ENCODE results near the gene GRM5. TPM values are rescaled to one million over a fixed set of nuclear protein-coding genes. Genes with fewer than 3 reads are reported as not detected.

Gene GRM5
- total RNA-seq, 3 donors from 2014 or later = 0.33 TPM; not detected in 2

DNA sequence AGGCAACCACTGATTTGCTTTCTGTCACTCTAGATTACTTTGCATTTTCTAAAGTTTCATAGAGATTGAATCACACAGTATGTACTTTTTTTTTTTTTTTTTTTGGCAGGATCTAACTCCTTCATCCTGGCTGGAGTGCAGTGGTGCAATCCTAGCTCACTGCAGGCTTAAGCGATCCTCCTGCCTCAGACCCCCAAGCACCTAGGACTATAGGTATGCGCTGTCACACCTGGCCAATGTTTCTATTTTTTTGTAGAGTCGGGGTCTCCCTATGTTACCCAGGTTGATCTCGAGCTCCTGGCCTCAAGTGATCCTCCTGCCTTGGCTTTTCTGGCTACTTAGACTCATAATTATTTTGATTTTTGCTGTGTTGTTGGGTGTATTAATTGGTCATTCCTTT lies 433.6 kb downstream of the GRM5 start:
- Histone ChIP-seq H3K4me1 (no peaks in the 10 kb centered on the region), H3K36me3 (no peaks in the 10 kb centered on the region), H3K9me3 (no peaks in the 10 kb centered on the region), H3K4me3 (no peak overlapping the region), H3K27ac (no peak overlapping the region), H3K27me3 (no peaks in the 10 kb centered on the region)
- intact Hi-C loops (cut with DNase I; ENCODE audit: low total_unique reads) = no loop called here
- no peak for DNase-seq (ENCODE audit: low spot score in 2 of 2)
- TF ChIP-seq, protein P1, sequence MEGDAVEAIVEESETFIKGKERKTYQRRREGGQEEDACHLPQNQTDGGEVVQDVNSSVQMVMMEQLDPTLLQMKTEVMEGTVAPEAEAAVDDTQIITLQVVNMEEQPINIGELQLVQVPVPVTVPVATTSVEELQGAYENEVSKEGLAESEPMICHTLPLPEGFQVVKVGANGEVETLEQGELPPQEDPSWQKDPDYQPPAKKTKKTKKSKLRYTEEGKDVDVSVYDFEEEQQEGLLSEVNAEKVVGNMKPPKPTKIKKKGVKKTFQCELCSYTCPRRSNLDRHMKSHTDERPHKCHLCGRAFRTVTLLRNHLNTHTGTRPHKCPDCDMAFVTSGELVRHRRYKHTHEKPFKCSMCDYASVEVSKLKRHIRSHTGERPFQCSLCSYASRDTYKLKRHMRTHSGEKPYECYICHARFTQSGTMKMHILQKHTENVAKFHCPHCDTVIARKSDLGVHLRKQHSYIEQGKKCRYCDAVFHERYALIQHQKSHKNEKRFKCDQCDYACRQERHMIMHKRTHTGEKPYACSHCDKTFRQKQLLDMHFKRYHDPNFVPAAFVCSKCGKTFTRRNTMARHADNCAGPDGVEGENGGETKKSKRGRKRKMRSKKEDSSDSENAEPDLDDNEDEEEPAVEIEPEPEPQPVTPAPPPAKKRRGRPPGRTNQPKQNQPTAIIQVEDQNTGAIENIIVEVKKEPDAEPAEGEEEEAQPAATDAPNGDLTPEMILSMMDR (IDR thresholded peaks at IDR 0.05) = no peak
- TF ChIP-seq POLR2AphosphoS5 (IDR thresholded peaks at IDR 0.05) (no peak), POLR2A (IDR thresholded peaks at IDR 0.05) (no peak)

DNA sequence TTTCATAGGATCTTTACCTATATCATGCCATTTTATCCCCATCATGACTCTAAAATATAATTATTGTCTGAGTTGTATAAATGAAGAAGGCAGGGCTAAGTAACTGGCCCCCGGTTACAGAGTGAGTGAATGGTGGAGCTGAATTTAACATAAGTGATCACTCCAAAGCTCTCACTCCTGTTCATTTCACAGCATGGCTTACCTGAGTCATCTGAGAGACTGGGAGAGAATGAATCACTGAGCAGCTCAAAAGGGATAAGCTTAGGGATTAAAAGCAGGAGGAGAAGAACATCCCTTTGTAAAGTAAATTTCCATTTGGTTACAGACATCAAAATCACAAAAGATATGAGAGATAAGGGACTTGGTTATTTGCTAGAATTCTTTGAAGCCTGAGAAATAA lies 434.3 kb downstream of the GRM5 start:
- H3K36me3 ChIP-seq = no peaks in the 10 kb centered on the region
- no peaks in the 10 kb centered on the region for H3K4me1 ChIP-seq
- no peak for DNase-seq (ENCODE audit: low spot score in 2 of 2)
- intact Hi-C loops (cut with DNase I; ENCODE audit: low total_unique reads) = no loop called here
- TF ChIP-seq POLR2A (IDR thresholded peaks at IDR 0.05) (no peak), POLR2AphosphoS5 (IDR thresholded peaks at IDR 0.05) (no peak)
- TF ChIP-seq, protein P1 (IDR thresholded peaks at IDR 0.05) = no peak
- no peaks in the 10 kb centered on the region for H3K27me3 ChIP-seq
- no peaks in the 10 kb centered on the region for H3K9me3 ChIP-seq
- H3K27ac ChIP-seq = no peak overlapping the region
- H3K4me3 ChIP-seq = no peak overlapping the region

DNA sequence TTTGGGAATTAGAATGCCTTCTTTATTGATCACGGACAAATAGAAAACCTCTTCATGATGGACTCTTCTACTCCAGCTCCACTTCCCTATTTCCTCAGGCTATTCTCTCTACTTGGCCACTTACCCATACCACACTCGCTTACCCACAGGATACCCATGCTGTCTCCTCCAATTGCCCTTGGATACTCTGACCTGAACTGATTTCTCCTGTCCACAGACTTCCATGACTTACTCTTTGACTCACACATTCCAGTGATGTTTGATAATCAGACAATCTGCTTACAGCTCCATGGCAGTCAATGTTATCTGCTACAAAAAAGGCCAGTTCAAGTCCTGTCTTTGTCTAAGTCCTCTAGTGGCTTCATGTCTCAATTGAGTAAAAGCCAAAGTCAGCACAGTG lies 436.3 kb downstream of the GRM5 start:
- Histone ChIP-seq H3K4me1 (no peaks in the 10 kb centered on the region), H3K36me3 (no peaks in the 10 kb centered on the region), H3K9me3 (no peaks in the 10 kb centered on the region), H3K4me3 (no peak overlapping the region), H3K27ac (no peak overlapping the region), H3K27me3 (no peaks in the 10 kb centered on the region)
- DNase-seq (ENCODE audit: low spot score in 2 of 2) = no peak
- intact Hi-C loops (cut with DNase I; ENCODE audit: low total_unique reads) = no loop called here
- no peak for TF ChIP-seq POLR2A (IDR thresholded peaks at IDR 0.05)

DNA sequence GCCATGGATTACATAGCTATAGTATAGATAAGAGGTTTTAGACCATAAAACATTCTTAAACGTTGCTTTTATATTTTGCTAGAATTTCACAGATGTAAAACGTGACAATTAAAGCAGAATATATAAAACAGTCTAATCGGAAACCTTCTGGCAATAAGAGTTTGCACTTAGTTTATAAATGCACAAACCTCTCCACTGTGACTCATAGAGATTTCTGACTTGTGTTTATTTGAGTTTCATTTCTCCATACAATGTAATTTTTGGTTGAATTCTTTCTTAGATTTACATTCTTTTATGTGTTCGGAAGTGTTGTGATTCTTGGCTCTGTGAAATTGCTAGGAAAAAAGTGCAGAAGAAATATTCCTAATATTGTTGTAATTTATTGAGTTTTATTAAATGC lies 439.6 kb downstream of the GRM5 start:
- Histone ChIP-seq H3K27me3 (no peaks in the 10 kb centered on the region), H3K36me3 (no peaks in the 10 kb centered on the region), H3K4me1 (no peaks in the 10 kb centered on the region), H3K9me3 (no peaks in the 10 kb centered on the region), H3K27ac (no peak overlapping the region), H3K4me3 (no peak overlapping the region)
- TF ChIP-seq POLR2A (IDR thresholded peaks at IDR 0.05) = no peak
- TF ChIP-seq, protein P1 (IDR thresholded peaks at IDR 0.05) = no peak
- no peak for TF ChIP-seq POLR2AphosphoS5 (IDR thresholded peaks at IDR 0.05)
- intact Hi-C loops (cut with DNase I; ENCODE audit: low total_unique reads) = no loop called here
- DNase-seq (ENCODE audit: low spot score in 2 of 2) = no peak

DNA sequence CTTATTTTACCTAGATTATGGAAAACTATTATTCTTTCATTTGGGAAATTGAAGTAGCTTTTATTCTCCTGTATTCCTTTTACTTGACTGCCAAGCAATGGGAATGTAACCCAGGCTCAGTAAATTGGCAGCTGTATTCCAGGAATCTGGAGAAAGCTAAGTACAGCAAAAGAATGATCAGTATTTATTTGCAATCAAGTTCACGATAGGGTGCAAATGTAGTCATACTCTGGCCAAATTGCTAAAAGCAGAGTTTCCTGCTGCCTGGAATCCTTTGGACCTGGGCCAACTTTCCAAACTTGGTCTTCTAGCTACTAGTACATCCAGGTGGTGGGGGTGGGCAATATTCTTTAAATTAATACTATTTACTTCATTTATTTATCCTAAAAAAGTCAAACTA lies 442.3 kb downstream of the GRM5 start:
- Histone ChIP-seq H3K27me3 (no peaks in the 10 kb centered on the region), H3K4me1 (no peaks in the 10 kb centered on the region), H3K27ac (no peak overlapping the region), H3K36me3 (no peaks in the 10 kb centered on the region), H3K9me3 (no peaks in the 10 kb centered on the region), H3K4me3 (no peak overlapping the region)
- intact Hi-C loops (cut with DNase I; ENCODE audit: low total_unique reads) = no loop called here
- DNase-seq (ENCODE audit: low spot score in 2 of 2) = no peak
- TF ChIP-seq, protein P1 (IDR thresholded peaks at IDR 0.05) = no peak
- TF ChIP-seq POLR2A (IDR thresholded peaks at IDR 0.05) (no peak), POLR2AphosphoS5 (IDR thresholded peaks at IDR 0.05) (no peak)

DNA sequence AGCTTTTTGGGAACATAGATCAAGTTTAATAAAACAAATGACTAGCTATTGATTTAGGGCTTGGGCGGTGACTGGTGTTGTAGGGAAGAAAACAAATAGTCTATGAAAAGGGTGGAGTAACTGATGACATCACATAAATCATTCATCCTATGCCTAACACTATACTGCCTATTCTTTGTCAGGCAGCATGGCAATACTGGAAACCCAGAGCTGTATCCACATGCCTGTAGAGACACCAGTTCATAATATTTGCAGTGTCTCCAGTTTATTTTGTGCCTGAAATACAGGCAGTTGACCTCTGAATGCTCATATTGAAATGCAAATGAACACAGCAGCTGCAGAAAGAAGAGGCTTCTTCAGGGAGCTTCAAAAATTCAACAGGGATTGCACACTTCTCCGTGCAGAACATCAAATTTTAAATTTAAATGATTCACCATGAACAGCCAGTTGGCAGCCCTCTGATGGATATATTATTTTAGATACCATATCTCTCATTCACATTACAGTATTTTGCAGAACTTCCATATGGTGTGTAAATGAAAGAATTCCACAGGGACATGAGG lies 445.1 kb downstream of the GRM5 start:
- H3K4me3 ChIP-seq = no peak overlapping the region
- TF ChIP-seq, protein P1 (IDR thresholded peaks at IDR 0.05) = no peak
- TF ChIP-seq POLR2A (IDR thresholded peaks at IDR 0.05) (no peak), POLR2AphosphoS5 (IDR thresholded peaks at IDR 0.05) (no peak)
- no peak for DNase-seq (ENCODE audit: low spot score in 2 of 2)
- H3K27ac ChIP-seq = no peak overlapping the region
- intact Hi-C loops (cut with DNase I; ENCODE audit: low total_unique reads) = no loop called here
- H3K9me3 ChIP-seq = no peaks in the 10 kb centered on the region
- H3K27me3 ChIP-seq = no peaks in the 10 kb centered on the region
- no peaks in the 10 kb centered on the region for H3K4me1 ChIP-seq
- no peaks in the 10 kb centered on the region for H3K36me3 ChIP-seq
